PC-3 (cell line): ENCODE data around the gene FBXL15.

Experiments used
- CTCF ChIP-seq: fragments of 300-600 bp; sonication (generic); conservative IDR thresholded peaks from 2 replicates; pipeline ENCODE4 v1.5.1; 2017; ENCODE audit warnings: antibody characterized with exemption, low read depth, mild to moderate bottlenecking, low read length
- EZH2phosphoT487 ChIP-seq: fragments of 300-600 bp; sonication (generic); IDR thresholded peaks from 2 replicates; pipeline ENCODE4 v1.6.1; 2018; ENCODE audit warnings: mild to moderate bottlenecking, antibody characterized with exemption, low read length, borderline replicate concordance

- TF ChIP-seq CTCF: no peak
- no peak for TF ChIP-seq EZH2phosphoT487
Measured at GRCh38 chr10:102408728-102409603, 11.7 kb upstream of the FBXL15 start.
